Measurements from ENCODE around the gene LIME1.

Gene LIME1

GRCh38 chr20:63731410-63731809, 5.1 kb upstream of the LIME1 start:
- DNase-seq (ENCODE audit: low spot score) = no peak
- no peak for TF ChIP-seq CTCF (IDR thresholded peaks at IDR 0.05; ENCODE audit: borderline replicate concordance, control extremely low read depth, extremely low read depth, insufficient read depth, missing control alignments)
- in situ Hi-C loops (cut with MboI; ENCODE audit: low sequenced_read_pairs, unreplicated experiment) = no loop called here

GRCh38 chr20:63732118-63733095, 4.1 kb upstream of the LIME1 start:
- TF ChIP-seq CTCF (IDR thresholded peaks at IDR 0.05; ENCODE audit: borderline replicate concordance, control extremely low read depth, extremely low read depth, insufficient read depth, missing control alignments) = no peak
- DNase-seq (ENCODE audit: low spot score) = no peak
- in situ Hi-C loops (cut with MboI; ENCODE audit: low sequenced_read_pairs, unreplicated experiment) = no loop called here

- TF ChIP-seq CTCF (IDR thresholded peaks at IDR 0.05; ENCODE audit: borderline replicate concordance, control extremely low read depth, extremely low read depth, insufficient read depth, missing control alignments) = no peak
- in situ Hi-C loops (cut with MboI; ENCODE audit: low sequenced_read_pairs, unreplicated experiment) = no loop called here
Measured at GRCh38 chr20:63733117-63733516, 3.3 kb upstream of the LIME1 start.

GRCh38 chr20:63733579-63734081, 2.8 kb upstream of the LIME1 start:
- TF ChIP-seq CTCF (IDR thresholded peaks at IDR 0.05; ENCODE audit: borderline replicate concordance, control extremely low read depth, extremely low read depth, insufficient read depth, missing control alignments) = no peak
- in situ Hi-C loops (cut with MboI; ENCODE audit: low sequenced_read_pairs, unreplicated experiment) = no loop called here
- no peak for DNase-seq (ENCODE audit: low spot score)

More at GRCh38 chr20:63733117-63733516, 3.3 kb upstream of the LIME1 start:
- DNase-seq (ENCODE audit: low spot score) = no peak

- DNase-seq (ENCODE audit: low spot score) = peak; percentile 21
- in situ Hi-C loops (cut with MboI; ENCODE audit: low sequenced_read_pairs, unreplicated experiment) = no loop called here
- no peak for TF ChIP-seq CTCF (IDR thresholded peaks at IDR 0.05; ENCODE audit: borderline replicate concordance, control extremely low read depth, extremely low read depth, insufficient read depth, missing control alignments)
Measured at GRCh38 chr20:63734111-63734945, 2.1 kb upstream of the LIME1 start.

All from GM13976 (cell line).